GM19043 (cell line): ENCODE results near the gene ANKRD12.
"Not testable (repeated sequence)": the region's sequence is repeated elsewhere in the genome, so short reads cannot be mapped to it uniquely, and the experiment has no call there.

Experiments
- ATAC-seq: cut with Tn5 transposase; IDR thresholded peaks from one replicate; pipeline ENCODE4 v1.9.1; 2021; ENCODE audit warnings: low read depth; ENCODE audit not compliant: unreplicated experiment

Gene ANKRD12

GRCh38 chr18:9139400-9140039, 2.9 kb downstream of the ANKRD12 start:
- ATAC-seq = no peak

DNA sequence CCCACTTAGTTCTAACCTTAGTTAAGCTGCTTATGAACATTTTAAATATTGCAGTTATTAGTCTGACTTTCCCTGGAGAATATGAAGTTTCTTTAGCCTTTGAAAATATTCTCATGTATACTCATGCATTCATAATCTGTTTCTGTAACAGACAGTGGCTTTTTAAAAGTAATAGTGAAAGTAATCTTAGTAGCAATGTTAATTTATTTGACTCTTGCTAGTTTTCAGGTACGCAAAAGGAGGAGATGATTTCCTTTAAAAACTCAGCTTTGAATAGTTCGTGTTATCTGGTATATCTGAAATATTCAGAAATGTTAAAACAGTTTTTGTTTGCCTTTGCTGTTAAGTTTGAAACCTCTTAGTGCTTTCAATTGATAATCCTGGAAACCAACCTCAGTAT, 3.8 kb downstream of the ANKRD12 start:
- no peak for ATAC-seq

DNA sequence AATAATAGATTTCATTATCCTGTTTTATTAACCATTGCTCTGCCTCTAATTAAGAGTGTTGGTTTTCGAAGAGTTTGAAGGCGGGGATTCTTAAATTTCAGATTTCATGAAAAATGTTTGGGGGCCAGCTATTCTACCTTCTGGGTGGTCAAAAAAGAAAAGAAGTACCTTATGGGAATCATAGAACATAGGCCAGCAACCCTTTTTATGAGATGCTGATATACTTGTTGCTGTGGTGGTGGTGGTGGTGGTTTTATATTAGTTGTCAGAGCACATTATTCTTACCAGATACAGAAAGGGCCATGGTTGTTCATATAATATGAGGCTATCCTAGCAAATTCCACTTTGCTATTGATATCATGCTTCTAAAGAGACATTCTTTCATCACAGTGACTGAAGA, 4.4 kb downstream of the ANKRD12 start:
- ATAC-seq = no peak

DNA sequence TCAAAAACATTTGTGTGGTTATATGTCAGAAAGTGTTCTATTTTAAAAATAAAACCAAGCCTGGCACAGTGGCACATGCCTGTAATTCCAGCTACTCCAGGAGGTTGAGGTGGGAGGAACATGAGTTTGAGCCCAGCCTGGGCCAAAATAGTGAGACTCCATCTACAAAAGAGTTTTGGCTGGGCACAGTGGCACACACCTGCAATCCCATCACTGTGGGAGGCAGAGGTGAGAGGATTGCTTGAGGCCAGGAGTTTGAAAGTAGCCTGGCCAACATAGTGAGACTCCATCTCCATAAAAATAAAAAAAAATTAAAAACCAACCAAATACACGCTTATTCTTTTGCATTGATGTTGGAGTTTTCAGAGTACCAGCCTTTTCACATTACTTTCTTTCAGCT, 9.6 kb downstream of the ANKRD12 start:
- ATAC-seq = no peak

DNA sequence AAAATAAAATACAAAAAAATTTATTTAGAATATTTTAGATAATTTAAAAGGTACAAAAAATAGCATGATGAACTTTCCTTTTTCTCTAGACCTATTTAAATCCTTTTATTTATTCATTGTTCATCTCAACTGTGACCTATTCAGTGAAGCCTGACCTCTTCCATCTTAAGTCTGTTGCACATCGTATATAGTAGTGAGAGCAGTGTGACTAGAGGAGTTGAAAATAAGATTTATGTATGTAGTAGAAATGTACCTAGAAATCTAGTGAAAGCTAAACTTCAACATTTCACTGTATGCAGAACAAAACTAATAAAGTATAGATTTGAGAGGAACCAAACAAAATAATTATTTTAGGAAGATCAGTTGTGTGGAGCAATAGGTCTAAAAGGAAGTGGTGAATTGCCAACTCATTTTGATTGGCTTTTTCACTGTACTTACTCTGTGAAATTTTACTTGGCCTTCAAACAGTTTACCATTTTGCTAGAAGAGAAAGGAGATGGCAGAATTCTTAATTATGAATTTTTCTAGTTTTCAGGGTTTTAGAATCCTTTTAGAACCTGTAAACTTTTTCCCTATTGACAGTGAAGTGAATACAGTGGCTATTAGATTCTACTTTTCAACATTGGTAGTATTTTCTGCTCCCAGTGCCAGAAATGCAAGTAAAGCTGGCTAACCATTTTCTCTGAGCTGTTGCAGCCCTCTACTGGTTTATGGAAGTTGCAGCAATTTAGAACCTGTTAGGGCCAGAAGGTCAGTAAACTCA, 11.0 kb downstream of the ANKRD12 start:
- ATAC-seq = no peak

GRCh38 chr18:9148203-9148552, 11.6 kb downstream of the ANKRD12 start:
- no peak for ATAC-seq

DNA sequence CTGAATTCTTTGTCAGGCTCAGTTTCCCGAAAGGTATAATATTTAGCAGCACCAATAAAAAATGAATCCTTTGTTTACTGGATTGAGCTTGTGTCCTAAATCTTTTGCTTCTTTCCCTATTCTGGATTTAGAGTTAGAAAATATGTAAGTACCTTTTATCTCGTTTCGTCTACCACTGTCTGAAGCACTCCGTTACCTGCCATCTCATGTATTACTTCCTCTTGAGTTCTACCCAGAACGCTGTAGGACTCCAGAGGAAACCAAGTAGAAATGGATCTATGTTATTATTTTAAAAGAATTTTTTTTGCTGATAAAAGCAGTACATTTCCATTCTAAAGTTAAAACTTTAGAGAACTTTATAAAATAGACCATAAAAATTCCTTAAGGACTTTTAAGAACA, 13.5 kb downstream of the ANKRD12 start:
- ATAC-seq = no peak

DNA sequence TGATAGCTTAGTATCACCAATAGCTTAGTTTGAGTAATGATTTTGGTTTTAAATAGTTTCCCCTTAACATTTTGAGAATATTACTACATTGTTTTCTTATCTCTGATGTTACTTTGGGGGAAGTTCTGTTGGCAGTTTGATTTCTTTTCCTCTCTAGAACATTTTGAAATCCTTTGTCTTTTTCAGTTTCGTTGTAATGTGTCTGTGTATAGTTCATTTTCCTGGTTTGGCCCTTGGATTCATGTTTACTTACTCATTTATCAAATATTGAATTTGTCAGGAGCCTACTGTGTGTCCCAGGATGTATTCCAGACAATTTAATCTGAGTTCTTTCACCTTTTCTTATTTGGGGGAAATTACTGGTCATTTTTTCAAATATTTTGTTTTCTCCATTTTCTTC, 16.7 kb downstream of the ANKRD12 start:
- ATAC-seq = no peak

DNA sequence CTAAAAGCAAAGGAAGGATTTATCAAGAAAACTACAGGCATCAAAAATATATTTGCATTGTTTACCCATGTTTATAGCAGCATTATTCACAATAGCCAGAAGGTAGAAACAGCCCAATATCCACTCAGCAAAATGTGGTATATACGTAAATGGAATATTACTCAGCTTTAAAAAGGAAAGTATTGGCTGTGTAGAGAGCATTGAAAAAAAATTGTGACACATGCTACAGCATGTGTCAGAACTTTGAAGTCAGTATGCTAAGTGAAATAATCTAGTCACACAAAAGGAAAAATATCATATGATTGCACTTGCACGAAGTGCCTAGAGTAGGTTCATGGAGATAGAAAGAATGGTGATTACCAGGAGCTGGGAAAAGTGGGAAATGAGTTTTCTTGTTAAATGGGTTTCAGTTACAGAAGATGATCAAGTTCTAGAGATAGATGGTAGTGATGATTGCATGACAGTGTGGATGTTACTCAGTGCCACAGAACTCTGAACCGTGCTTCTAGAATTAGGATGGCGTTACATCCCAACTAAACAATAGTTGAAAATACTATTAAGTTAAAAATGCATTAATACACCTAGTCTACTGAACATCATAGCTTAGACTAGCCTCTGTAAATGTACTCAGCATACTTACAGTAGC, 20.1 kb downstream of the ANKRD12 start:
- ATAC-seq = no peak

- no peak for ATAC-seq
Measured at GRCh38 chr18:9157806-9158205, 21.2 kb downstream of the ANKRD12 start.

DNA sequence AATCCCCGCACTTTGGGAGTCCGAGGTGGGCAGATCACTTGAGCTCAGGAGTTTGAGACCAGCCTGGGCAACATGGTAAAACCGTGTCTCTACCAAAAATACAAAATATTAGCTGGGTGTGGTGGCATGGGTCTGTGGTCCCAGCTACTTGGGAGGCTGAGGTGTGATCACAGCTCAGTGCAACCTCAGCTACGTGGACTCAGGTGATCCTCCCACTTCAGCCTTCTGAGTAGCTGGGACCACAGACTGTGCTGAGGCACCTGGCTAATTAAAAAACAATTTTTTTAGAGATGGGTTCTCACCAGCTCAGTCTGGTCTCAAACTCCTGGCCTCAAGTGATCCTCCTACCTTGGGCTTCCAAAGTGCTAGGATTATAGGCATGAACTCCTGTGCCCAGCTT, 23.4 kb downstream of the ANKRD12 start:
- no peak for ATAC-seq

- ATAC-seq = not testable (repeated sequence)
Measured at GRCh38 chr18:9162663-9163062, 26.1 kb downstream of the ANKRD12 start.

DNA sequence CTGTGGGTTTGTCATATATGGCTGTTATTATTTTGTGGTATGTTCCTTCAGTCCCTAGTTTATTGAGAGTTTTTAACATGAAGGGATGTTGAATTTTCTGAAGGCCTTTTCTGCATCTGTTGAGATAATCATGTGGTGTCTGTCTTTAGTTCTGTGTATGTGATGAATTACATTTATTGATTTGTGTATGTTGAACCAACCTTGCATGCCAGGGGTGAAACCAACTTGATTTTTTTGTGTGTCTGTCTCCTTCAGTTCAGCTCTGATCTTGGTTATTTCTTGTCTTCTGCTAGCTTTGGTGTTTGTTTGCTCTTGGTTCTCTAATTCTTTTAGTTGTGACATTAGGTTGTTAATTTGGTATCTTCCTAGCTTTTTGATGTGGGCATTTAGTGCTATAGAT, 27.6 kb downstream of the ANKRD12 start:
- ATAC-seq = not testable (repeated sequence)

GRCh38 chr18:9165883-9166282, 29.3 kb downstream of the ANKRD12 start:
- ATAC-seq = not testable (repeated sequence)

- ATAC-seq = not testable (repeated sequence)
Measured at GRCh38 chr18:9169515-9169914, 32.9 kb downstream of the ANKRD12 start.

DNA sequence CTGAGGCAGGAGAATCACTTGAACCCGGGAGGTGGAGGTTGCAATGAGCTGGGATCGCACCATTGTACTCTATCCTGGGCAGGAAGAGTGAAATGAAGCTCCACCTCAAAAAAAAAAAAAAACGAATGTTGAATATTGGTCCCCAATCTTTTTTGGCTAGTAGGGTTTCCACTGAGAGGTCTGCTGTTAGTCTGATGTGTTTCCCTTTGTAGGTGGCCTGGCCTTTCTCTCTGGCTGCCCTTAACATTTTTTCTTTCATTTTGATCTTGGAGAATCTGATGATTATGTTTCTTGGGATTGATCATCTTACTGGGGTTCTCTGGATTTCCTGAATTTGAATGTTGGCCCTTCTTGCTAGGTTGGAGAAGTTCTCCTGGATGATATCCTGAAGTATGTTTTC, 35.3 kb downstream of the ANKRD12 start:
- not testable (repeated sequence) for ATAC-seq

DNA sequence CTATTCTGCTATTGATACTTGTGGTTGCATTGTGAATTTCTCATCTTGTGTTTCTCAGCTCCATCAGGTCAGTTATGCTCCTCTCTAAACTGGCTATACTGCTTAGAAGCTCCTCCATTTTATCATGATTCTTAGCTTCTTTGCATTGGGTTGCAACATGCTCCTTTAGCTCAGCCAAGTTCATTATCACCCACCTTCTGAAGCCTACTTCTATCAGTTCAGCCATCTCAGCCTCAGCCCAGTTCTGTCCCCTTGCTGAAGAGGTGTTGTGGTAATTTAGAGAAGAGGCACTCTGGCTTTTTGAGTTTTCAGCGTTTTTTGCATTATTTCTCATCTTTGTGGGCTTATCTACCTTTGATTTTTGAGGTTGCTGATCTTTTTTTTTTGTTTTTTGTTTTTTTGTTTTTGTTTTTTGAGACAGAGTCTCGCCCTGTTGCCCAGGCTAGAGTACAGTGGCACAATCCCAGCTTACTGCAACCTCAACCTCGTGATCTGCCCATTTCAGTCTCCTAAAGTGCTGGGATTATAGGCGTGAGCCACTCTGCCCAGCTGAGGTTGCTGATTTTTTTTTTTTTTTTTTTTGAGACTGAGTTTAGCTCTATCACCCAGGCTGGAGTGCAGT, 36.0 kb downstream of the ANKRD12 start:
- ATAC-seq = no peak

DNA sequence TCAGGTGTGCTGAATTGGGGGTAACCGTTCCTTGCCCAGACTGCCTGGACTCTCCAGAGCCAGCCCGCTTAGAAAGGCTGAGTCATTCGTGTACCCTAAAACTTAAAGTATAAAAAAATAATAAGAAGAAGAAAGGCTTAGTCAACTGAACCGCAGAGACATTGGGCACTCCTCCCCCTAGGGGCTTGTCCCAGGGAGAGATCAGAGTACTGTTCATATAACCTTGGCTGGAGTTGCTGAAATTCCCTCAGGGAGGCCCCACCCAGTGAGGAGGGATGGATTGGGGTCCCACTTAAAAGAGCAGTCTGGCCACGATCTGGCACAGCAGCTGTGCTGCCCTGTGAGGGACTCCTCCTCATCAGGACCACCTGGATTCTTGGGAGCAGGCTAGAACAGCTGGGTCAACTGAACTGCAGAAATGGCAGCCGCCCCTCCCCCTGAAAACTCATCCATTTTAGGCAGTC, 37.2 kb downstream of the ANKRD12 start:
- no peak for ATAC-seq

- no peak for ATAC-seq
Measured at GRCh38 chr18:9174302-9174701, 37.7 kb downstream of the ANKRD12 start.

DNA sequence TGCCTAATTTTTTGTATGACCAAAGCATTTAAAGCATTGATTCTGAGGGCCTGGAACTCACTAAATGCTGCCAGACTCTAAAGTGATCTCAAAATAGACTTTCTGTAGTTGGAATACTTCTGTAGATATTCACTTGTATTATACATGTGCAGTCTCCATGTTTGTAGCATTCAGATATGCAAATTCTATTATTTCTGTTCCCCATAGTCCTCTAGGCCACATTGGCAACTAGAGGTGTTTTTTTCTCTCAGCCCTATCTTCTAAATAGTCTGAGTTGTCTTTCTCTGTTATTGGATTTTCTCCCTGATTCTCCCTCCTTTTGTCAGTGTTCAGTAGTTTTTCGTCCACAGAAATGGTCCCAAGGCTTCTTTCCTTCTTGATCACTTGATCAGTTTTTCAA, 38.5 kb downstream of the ANKRD12 start:
- ATAC-seq = no peak

DNA sequence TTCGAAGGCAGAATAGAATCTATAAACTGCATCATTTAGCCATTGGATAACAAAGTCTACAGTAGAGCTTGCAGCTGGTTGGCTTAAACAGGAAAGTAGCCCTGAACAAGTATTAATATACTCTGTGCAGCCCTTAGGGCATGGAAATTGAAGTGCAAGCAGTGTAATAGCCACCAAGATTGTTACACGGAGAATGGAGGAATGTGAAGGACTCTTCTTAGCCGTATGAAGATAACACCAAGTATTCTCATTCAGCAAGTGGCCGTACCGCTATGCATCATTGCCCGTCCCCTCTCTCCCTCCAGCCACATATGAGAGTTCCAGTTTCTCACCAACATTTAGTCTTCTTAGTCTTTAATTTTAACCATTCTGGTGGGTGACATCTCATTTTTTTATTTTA, 40.5 kb downstream of the ANKRD12 start:
- ATAC-seq = no peak
